ENCODE data around the gene ARHGAP9. TPM values are rescaled to one million over a fixed set of nuclear protein-coding genes. Genes with fewer than 3 reads are reported as not detected.
"Not testable (repeated sequence)": the region's sequence is repeated elsewhere in the genome, so short reads cannot be mapped to it uniquely, and the experiment has no call there.

The ARHGAP9 gene
- total RNA-seq, 4 donors from 2014 or later, result 5.2 to 40.5 (median 11.6) TPM

DNA sequence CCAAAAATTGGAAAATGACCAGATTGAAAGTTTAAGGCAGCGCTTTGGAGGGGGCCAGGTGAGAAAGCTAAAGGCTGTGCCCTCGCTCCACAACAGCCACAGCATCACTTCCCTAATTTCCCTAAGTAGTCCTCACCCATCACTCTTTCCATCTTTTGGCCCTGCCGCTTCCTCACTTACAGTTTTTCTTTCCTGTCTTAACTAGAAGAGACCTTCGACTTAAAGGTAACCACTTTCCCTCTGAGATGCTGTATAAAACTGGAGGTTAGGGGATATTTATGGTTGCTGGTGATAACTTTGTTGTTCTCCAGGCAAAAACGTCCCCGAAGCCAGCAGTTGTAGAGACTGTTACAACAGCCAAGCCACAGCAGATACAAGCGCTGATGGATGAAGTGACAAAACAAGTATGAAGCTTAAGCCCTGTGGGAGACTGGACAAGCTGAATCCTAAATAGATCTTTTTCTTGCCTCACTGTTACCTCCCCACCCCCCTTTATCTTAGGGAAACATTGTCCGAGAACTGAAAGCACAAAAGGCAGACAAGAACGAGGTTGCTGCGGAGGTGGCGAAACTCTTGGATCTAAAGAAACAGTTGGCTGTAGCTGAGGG is 36.4 kb upstream of the ARHGAP9 start:
- TF ChIP-seq, protein P1, sequence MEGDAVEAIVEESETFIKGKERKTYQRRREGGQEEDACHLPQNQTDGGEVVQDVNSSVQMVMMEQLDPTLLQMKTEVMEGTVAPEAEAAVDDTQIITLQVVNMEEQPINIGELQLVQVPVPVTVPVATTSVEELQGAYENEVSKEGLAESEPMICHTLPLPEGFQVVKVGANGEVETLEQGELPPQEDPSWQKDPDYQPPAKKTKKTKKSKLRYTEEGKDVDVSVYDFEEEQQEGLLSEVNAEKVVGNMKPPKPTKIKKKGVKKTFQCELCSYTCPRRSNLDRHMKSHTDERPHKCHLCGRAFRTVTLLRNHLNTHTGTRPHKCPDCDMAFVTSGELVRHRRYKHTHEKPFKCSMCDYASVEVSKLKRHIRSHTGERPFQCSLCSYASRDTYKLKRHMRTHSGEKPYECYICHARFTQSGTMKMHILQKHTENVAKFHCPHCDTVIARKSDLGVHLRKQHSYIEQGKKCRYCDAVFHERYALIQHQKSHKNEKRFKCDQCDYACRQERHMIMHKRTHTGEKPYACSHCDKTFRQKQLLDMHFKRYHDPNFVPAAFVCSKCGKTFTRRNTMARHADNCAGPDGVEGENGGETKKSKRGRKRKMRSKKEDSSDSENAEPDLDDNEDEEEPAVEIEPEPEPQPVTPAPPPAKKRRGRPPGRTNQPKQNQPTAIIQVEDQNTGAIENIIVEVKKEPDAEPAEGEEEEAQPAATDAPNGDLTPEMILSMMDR (IDR thresholded peaks at IDR 0.05), result no peak
- TF ChIP-seq POLR2A (IDR thresholded peaks at IDR 0.05) (no peak), EP300 (IDR thresholded peaks at IDR 0.05) (no peak)
- no peak overlapping the region for H3K4me3 ChIP-seq
- H3K9me3 ChIP-seq, result no peaks in the 10 kb centered on the region
- WGBS, 2 donors, result 78 to 82% methylated on average over 11 of the region's 11 CpGs
- DNase-seq (ENCODE audit: low spot score in 2 of 2), result no peak
- peaks cover 0 to 37% (median 25%) of the 10 kb centered on the region in 4 donors for H3K4me1 ChIP-seq
- H3K36me3 ChIP-seq, result peaks cover 5 to 65% (median 40%) of the 10 kb centered on the region in 3 donors
- peak overlapping the region in 1 of 4 donors; percentile 23 for H3K27ac ChIP-seq
- H3K27me3 ChIP-seq, result no peaks in the 10 kb centered on the region

- H3K27ac ChIP-seq, result no peak overlapping the region
- WGBS, 2 donors, result 76 to 84% methylated on average over 3 of the region's 3 CpGs
- H3K36me3 ChIP-seq, result peaks cover 5 to 70% (median 45%) of the 10 kb centered on the region in 3 donors
Observed at GRCh38 chr12:57515408-57515933, 35.8 kb upstream of the ARHGAP9 start.

DNA sequence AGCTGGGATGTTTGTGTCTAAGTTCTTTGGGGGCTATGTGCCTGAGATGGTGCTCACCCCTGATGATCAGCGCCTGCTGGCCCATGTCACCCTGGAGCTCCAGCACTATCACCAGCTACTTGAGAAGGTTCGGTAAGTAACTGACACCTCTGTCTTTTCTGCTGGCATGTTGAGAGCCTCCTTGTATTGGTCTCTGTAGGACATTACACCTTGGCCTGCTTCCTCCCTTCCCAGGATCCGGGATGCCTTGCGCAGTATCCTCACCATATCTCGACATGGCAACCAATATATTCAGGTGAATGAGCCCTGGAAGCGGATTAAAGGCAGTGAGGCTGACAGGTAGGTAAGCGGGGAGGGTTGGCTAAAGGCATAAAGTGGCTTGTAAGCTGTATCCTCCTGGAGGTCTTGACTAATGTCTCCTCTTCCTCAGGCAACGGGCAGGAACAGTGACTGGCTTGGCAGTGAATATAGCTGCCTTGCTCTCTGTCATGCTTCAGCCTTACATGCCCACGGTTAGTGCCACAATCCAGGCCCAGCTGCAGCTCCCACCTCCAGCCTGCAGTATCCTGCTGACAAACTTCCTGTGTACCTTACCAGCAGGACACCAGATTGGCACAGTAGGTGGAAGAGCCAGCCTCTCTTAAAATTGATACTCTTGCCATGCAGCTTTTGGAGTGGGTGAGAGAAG is 35.2 kb upstream of the ARHGAP9 start:
- no peak overlapping the region for H3K27ac ChIP-seq
- DNase-seq (ENCODE audit: low spot score in 2 of 2), result no peak
- TF ChIP-seq, protein P1 (IDR thresholded peaks at IDR 0.05), result no peak
- TF ChIP-seq POLR2A (IDR thresholded peaks at IDR 0.05) (no peak), EP300 (IDR thresholded peaks at IDR 0.05) (no peak)
- WGBS, 2 donors, result 87 to 90% methylated on average over 9 of the region's 9 CpGs
- peaks cover 5 to 76% (median 45%) of the 10 kb centered on the region in 3 donors for H3K36me3 ChIP-seq
- H3K4me1 ChIP-seq, result peaks cover 0 to 34% (median 23%) of the 10 kb centered on the region in 4 donors
- no peaks in the 10 kb centered on the region for H3K9me3 ChIP-seq
- H3K27me3 ChIP-seq, result no peaks in the 10 kb centered on the region
- no peak overlapping the region for H3K4me3 ChIP-seq

More at GRCh38 chr12:57515408-57515933, 35.8 kb upstream of the ARHGAP9 start:
- Histone ChIP-seq H3K4me3 (no peak overlapping the region), H3K27me3 (no peaks in the 10 kb centered on the region), H3K9me3 (no peaks in the 10 kb centered on the region), H3K4me1 (peaks cover 0 to 34% (median 23%) of the 10 kb centered on the region in 4 donors)
- no peak for DNase-seq (ENCODE audit: low spot score in 2 of 2)
- TF ChIP-seq EP300 (IDR thresholded peaks at IDR 0.05) (no peak), POLR2A (IDR thresholded peaks at IDR 0.05) (no peak)
- TF ChIP-seq, protein P1 (IDR thresholded peaks at IDR 0.05), result no peak

- Histone ChIP-seq H3K36me3 (peaks cover 5 to 83% (median 45%) of the 10 kb centered on the region in 3 donors), H3K4me1 (peaks cover 0 to 30% (median 18%) of the 10 kb centered on the region in 4 donors)
- 90 to 92% methylated on average over 9 of the region's 9 CpGs for WGBS, 2 donors
- not testable (repeated sequence) for DNase-seq (ENCODE audit: low spot score in 2 of 2); H3K27ac ChIP-seq; H3K9me3 ChIP-seq; H3K4me3 ChIP-seq; H3K27me3 ChIP-seq
Observed at GRCh38 chr12:57514246-57514645, 34.6 kb upstream of the ARHGAP9 start.

- H3K4me1 ChIP-seq, result peaks cover 0 to 25% (median 12%) of the 10 kb centered on the region in 4 donors
- 91 to 98% methylated on average over 6 of the region's 6 CpGs for WGBS, 2 donors
- not testable (repeated sequence) for H3K27ac ChIP-seq; H3K4me3 ChIP-seq; DNase-seq (ENCODE audit: low spot score in 2 of 2); H3K9me3 ChIP-seq; H3K27me3 ChIP-seq
- peaks cover 5 to 88% (median 45%) of the 10 kb centered on the region in 3 donors for H3K36me3 ChIP-seq
Observed at GRCh38 chr12:57513677-57514076, 34.0 kb upstream of the ARHGAP9 start.

DNA sequence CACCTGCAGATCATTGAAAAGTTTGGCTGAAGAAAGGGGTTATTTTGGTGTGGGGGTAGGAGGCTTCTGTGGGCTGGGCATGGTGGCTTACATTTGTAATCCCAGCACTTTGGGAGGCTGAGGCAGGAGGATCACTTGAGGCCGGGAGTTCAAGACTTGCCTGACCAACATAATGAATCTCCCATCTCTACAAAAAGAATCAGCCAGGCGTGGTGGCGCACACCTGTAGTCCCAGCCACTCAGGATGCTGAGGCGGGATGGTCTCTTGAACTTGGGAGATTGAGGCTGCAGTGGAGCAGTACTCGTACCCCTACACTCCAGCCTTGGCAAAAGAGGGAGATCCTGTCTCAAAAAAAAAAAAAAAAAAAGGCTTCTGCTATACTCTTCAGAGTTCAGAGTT is 33.6 kb upstream of the ARHGAP9 start:
- peaks cover 5 to 92% (median 45%) of the 10 kb centered on the region in 3 donors for H3K36me3 ChIP-seq
- H3K4me3 ChIP-seq, result no peak overlapping the region
- H3K4me1 ChIP-seq, result peaks cover 0 to 20% (median 8%) of the 10 kb centered on the region in 4 donors
- no peak overlapping the region for H3K27ac ChIP-seq
- H3K9me3 ChIP-seq, result no peaks in the 10 kb centered on the region
- DNase-seq (ENCODE audit: low spot score in 2 of 2), result no peak
- WGBS, 2 donors, result 96 to 97% methylated on average over 5 of the region's 5 CpGs
- TF ChIP-seq POLR2A (IDR thresholded peaks at IDR 0.05) (no peak), EP300 (IDR thresholded peaks at IDR 0.05) (no peak)
- TF ChIP-seq, protein P1 (IDR thresholded peaks at IDR 0.05), result no peak
- no peaks in the 10 kb centered on the region for H3K27me3 ChIP-seq

All from tibial nerve (tissue), 4 donors.